Endothelial cell of umbilical vein (primary cell): ENCODE measurements around the gene LDHB. TPM values are rescaled to one million over a fixed set of nuclear protein-coding genes. Genes with fewer than 3 reads are reported as not detected.

ENCODE experiments used
- BruUV-seq: library from RNA; stranded (reverse); fragments of 400-500 nt; replicated peaks from 2 replicates; lab custom pipeline; 2021; lab: Mats Ljungman, UMichigan
- CTCF ChIA-PET: fragments of 300-600, 350-600 bp; sonication (Branson Sonifier 250); formaldehyde crosslinking; loops from one replicate; lab custom pipeline; 2021; ENCODE audit warnings: antibody characterized with exemption, inconsistent platforms; lab: Charles Lee
- POLR2A ChIA-PET: fragments of 300-600, 350-600 bp; sonication (Branson Sonifier 250); formaldehyde crosslinking; loops from one replicate; lab custom pipeline; 2021; ENCODE audit warnings: antibody characterized with exemption, inconsistent platforms; lab: Charles Lee
- DNase-seq: peaks from one replicate; pipeline ENCODE4 v3.0.0-alpha.2; 2011; ENCODE audit warnings: low read depth, low spot score
- FAIRE-seq: peaks from 2 replicates; lab custom pipeline; 2011; peaks lifted over from hg19 to GRCh38; lab: Jason Lieb, UNC
- H2AFZ ChIP-seq: 2 replicates; pipeline ENCODE4 v1.6.0; 2012; ENCODE audit warnings: low read depth, low read length, control low read depth, inconsistent platforms
- H3K27ac ChIP-seq: 2 replicates; pipeline ENCODE4 v1.5.1; 2011; ENCODE audit warnings: low read depth, mild to moderate bottlenecking, control low read depth, low read length, moderate library complexity; ENCODE audit not compliant: insufficient read depth
- H3K27me3 ChIP-seq, 2 experiments: 2 replicates each; pipeline versions ENCODE4 v1.6.0 to v1.6.1; 2011; ENCODE audit warnings: low read length in 2 of 2, mixed read lengths in 1 of 2; ENCODE audit not compliant: control insufficient read depth in 2 of 2, insufficient read depth in 2 of 2
- H3K36me3 ChIP-seq, 2 experiments: 2 replicates in 1 of 2; 3 replicates in 1 of 2; pipeline ENCODE4 v1.5.1; 2011; ENCODE audit warnings: low read length in 2 of 2, mild to moderate bottlenecking in 1 of 2, moderate library complexity in 1 of 2; ENCODE audit not compliant: control insufficient read depth in 2 of 2, insufficient read depth in 2 of 2; ENCODE audit errors: extremely low read depth in 1 of 2
- H3K4me1 ChIP-seq: 3 replicates; pipeline ENCODE4 v1.5.1; 2011; ENCODE audit warnings: mild to moderate bottlenecking, low read length; ENCODE audit not compliant: control insufficient read depth, insufficient read depth; ENCODE audit errors: extremely low read depth
- H3K4me2 ChIP-seq: 2 replicates; pipeline ENCODE4 v1.6.1; 2011; ENCODE audit warnings: low read length, control low read depth, mixed read lengths; ENCODE audit not compliant: insufficient read depth
- H3K4me3 ChIP-seq, 3 experiments: fragments of 200-600 bp in 1 of 3; sonication (generic), shearing (Covaris generic) in 1 of 3; replicated peaks in 1 of 3; 2 replicates each; pipeline ENCODE4 v1.5.1; 2011 to 2016; ENCODE audit warnings: control low read depth in 3 of 3, low read length in 3 of 3, mild to moderate bottlenecking in 2 of 3, inconsistent platforms in 1 of 3, low read depth in 1 of 3, moderate library complexity in 1 of 3; ENCODE audit not compliant: insufficient read depth in 1 of 3
- H3K79me2 ChIP-seq: 2 replicates; pipeline ENCODE4 v1.6.0; 2012; ENCODE audit warnings: low read length, inconsistent platforms; ENCODE audit not compliant: control insufficient read depth, insufficient read depth
- H3K9ac ChIP-seq: replicated peaks from 2 replicates; pipeline ENCODE3; 2011; ENCODE audit warnings: low read length, control low read depth; ENCODE audit not compliant: insufficient read depth; ENCODE audit errors: extremely low read depth
- H3K9me1 ChIP-seq: replicated peaks from 3 replicates; pipeline ENCODE4 v1.6.0; 2011; ENCODE audit warnings: mild to moderate bottlenecking, low read length; ENCODE audit not compliant: control insufficient read depth, insufficient read depth; ENCODE audit errors: extremely low read depth
- H3K9me3 ChIP-seq: replicated peaks from 2 replicates; pipeline ENCODE4 v1.5.1; 2012; ENCODE audit warnings: low read length, inconsistent platforms; ENCODE audit not compliant: control insufficient read depth, insufficient read depth
- H4K20me1 ChIP-seq: replicated peaks from 2 replicates; pipeline ENCODE3; 2011; ENCODE audit warnings: mild to moderate bottlenecking, low read length; ENCODE audit not compliant: control insufficient read depth, insufficient read depth; ENCODE audit errors: extremely low read depth
- EZH2 ChIP-seq: IDR thresholded peaks from 2 replicates; pipeline ENCODE4 v1.6.1; 2012; ENCODE audit warnings: borderline replicate concordance, low read depth, mild to moderate bottlenecking, moderate library complexity, low read length, inconsistent platforms; ENCODE audit not compliant: severe bottlenecking
- FOS ChIP-seq: IDR thresholded peaks from 2 replicates; pipeline ENCODE4 v1.6.1; 2011; ENCODE audit warnings: mild to moderate bottlenecking, low read length, moderate library complexity, borderline replicate concordance; ENCODE audit not compliant: insufficient read depth
- GATA2 ChIP-seq: IDR thresholded peaks from 2 replicates; pipeline ENCODE4 v1.7.0; 2011; ENCODE audit warnings: low read depth, mild to moderate bottlenecking, moderate library complexity, mixed read lengths, low read length; ENCODE audit not compliant: insufficient read length, insufficient read depth
- JUN ChIP-seq: IDR thresholded peaks from 2 replicates; pipeline ENCODE4 v1.6.1; 2011; ENCODE audit warnings: borderline replicate concordance, low read depth; ENCODE audit not compliant: insufficient read length, insufficient read depth
- MYC ChIP-seq: IDR thresholded peaks from one replicate; pipeline ENCODE4 v1.6.1; 2011; ENCODE audit warnings: mild to moderate bottlenecking, low read depth, low read length
- POLR2A ChIP-seq: IDR thresholded peaks from 2 replicates; pipeline ENCODE4 v1.6.1; 2012; ENCODE audit warnings: low read depth, mild to moderate bottlenecking, control low read depth, low read length
- POLR2AphosphoS5 ChIP-seq: IDR thresholded peaks from 2 replicates; pipeline ENCODE4 v1.6.1; 2012; ENCODE audit warnings: low read depth, mild to moderate bottlenecking, control low read depth, low read length, moderate library complexity; ENCODE audit not compliant: insufficient read depth
- dilution Hi-C: fragments of 300-500 bp; cut with MboI; formaldehyde crosslinking; loops from one replicate; pipeline ENCODE4 v1.15.0; 2019; ENCODE audit warnings: low sequenced_read_pairs; ENCODE audit not compliant: extremely low pct_ligation_motif_present
- intact Hi-C: fragments of 100-400 bp; cut with micrococcal nuclease; formaldehyde crosslinking; loops from one replicate; pipeline ENCODE4 v1.10.0; 2022
- polyA plus RNA-seq, 4 experiments: library from polyadenylated mRNA; depleted of rRNA in 3 of 4; stranded (reverse) in 3 of 4; unstranded in 1 of 4; fragments of >200 nt; gene quantifications; 2 replicates each; pipeline versions ENCODE4 v1.2.1 to v1.2.3, GENCODE V29; 2011 to 2012; ENCODE audit warnings: missing spikeins in 1 of 4
- total RNA-seq: library from RNA; stranded (reverse); gene quantifications from 2 replicates; pipeline ENCODE4 v1.2.3, GENCODE V29; 2021
- TF ChIP-seq, protein P1 (sequence below): IDR thresholded peaks from 2 replicates; pipeline ENCODE4 v1.6.1; 2011; ENCODE audit not compliant: insufficient read depth, insufficient read length
- TF ChIP-seq, protein P2 (sequence below), 2 donors: IDR thresholded peaks; 1 replicate in 1 of 2; 2 replicates in 1 of 2; pipeline ENCODE4 v1.5.1; 2011; ENCODE audit warnings: low read length in 2 of 2, mild to moderate bottlenecking in 2 of 2, moderate library complexity in 2 of 2, control low read depth in 1 of 2, inconsistent platforms in 1 of 2, low read depth in 1 of 2; ENCODE audit not compliant: insufficient read depth in 1 of 2; ENCODE audit errors: extremely low read depth in 1 of 2

Gene LDHB
- total and polyA plus RNA-seq, 2 donors (not counting 3 experiments of a cell fraction or from before 2014, with no cell fraction given): 437 to 670 TPM

DNA sequence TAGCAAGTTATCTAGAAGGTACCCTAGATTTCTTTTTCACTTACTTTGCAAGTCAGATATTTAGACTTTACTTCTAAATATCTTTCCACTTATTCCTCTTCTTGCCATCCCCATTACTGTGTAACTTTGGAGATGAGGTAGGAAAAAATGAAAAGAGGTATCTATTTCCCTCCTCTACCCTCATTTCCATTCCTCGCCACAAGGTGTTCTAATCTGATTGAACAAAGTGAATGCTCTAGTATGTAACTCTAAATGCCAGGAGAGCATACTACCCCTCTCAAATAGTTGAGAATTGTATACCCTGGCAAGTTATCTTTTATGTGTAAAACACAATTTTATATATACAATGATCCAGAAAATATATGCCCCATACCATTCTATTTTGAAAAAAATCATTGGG lies 1.7 kb upstream of the LDHB start:
- Histone ChIP-seq H3K9me3 (no peaks in the 10 kb centered on the region), H3K27ac (no peak overlapping the region), H3K4me1 (peaks cover 14% of the 10 kb centered on the region), H3K36me3 (peaks cover 0 to under 1% of the 10 kb centered on the region in 2 experiments), H3K9me1 (no peaks in the 10 kb centered on the region), H3K4me2 (no peak overlapping the region), H2AFZ (no peak overlapping the region), H3K9ac (no peak overlapping the region), H3K79me2 (peaks cover 32% of the 10 kb centered on the region), H4K20me1 (no peaks in the 10 kb centered on the region), H3K4me3 (no peak overlapping the region), H3K27me3 (peaks cover 2 to 9% of the 10 kb centered on the region in 2 experiments)
- intact Hi-C loops (loop anchor here (10.0 kb wide), 1 partner anchor 865 kb away; no protein-coding TSS in a partner anchor), dilution Hi-C loops (no loop called here)
- BruUV-seq: no TSS peak
- no peak for TF ChIP-seq POLR2A
- no peak for TF ChIP-seq GATA2
- TF ChIP-seq FOS: no peak
- TF ChIP-seq, protein P1, sequence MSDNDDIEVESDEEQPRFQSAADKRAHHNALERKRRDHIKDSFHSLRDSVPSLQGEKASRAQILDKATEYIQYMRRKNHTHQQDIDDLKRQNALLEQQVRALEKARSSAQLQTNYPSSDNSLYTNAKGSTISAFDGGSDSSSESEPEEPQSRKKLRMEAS: no peak
- TF ChIP-seq JUN: no peak
- no peak for TF ChIP-seq EZH2
- TF ChIP-seq, protein P2, sequence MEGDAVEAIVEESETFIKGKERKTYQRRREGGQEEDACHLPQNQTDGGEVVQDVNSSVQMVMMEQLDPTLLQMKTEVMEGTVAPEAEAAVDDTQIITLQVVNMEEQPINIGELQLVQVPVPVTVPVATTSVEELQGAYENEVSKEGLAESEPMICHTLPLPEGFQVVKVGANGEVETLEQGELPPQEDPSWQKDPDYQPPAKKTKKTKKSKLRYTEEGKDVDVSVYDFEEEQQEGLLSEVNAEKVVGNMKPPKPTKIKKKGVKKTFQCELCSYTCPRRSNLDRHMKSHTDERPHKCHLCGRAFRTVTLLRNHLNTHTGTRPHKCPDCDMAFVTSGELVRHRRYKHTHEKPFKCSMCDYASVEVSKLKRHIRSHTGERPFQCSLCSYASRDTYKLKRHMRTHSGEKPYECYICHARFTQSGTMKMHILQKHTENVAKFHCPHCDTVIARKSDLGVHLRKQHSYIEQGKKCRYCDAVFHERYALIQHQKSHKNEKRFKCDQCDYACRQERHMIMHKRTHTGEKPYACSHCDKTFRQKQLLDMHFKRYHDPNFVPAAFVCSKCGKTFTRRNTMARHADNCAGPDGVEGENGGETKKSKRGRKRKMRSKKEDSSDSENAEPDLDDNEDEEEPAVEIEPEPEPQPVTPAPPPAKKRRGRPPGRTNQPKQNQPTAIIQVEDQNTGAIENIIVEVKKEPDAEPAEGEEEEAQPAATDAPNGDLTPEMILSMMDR (IDR thresholded peaks at IDR 0.05; ENCODE audit: extremely low read depth in 1 of 2, insufficient read depth in 1 of 2, low read depth in 1 of 2, low read length in 2 of 2): no peak
- TF ChIP-seq POLR2AphosphoS5: no peak
- no peak for TF ChIP-seq MYC
- no peak for DNase-seq
- CTCF ChIA-PET: no interaction called here
- no peak for FAIRE-seq
- POLR2A ChIA-PET: no interaction called here
